ENCODE data around the gene ADRM1. TPM values are rescaled to one million over a fixed set of nuclear protein-coding genes. Genes with fewer than 3 reads are reported as not detected.

Gene ADRM1
- total and polyA plus RNA-seq, 10 of the 15 experiments (the other 5 are each of a cell fraction or from before 2014, with no cell fraction given) = 3.4 to 213 (median 95.9) TPM

- CTCF ChIA-PET = interaction anchor here (0.8 to 2.4 kb wide), 8 partner anchors 16 to 317 kb away, joined by 3 to 33 read pairs (median 4); partner anchors contain the start of gene RPS21
- POLR2A ChIA-PET = interaction anchor here (0.9 kb wide), 1 partner anchor 86 kb away, joined by 4 read pairs; the partner anchor contains the start of gene RPS21
- no peak for FAIRE-seq
These were observed 2.5 kb upstream of the ADRM1 start for GRCh38 chr20:62300319-62300718.

More at GRCh38 chr20:62300319-62300718, 2.5 kb upstream of the ADRM1 start:
- BruUV-seq (replicated peaks) = no TSS peak
- WGBS (ENCODE audit: insufficient coverage, insufficient replicate concordance, low lambda C conversion rate, missing lambda C conversion rate) = 85% methylated on average over 11 of the region's 11 CpGs
- Histone ChIP-seq H3K4me1 (ENCODE audit: control insufficient read depth, insufficient read depth, low read length) (peaks cover 10% of the 10 kb centered on the region), H3K27ac (ENCODE audit: control insufficient read depth, insufficient read depth) (no peak overlapping the region), H3K4me3 (no peak overlapping the region), H2AFZ (ENCODE audit: control insufficient read depth, low read depth, low read length) (no peak overlapping the region), H3K9me3 (replicated peaks; ENCODE audit: control insufficient read depth, insufficient read depth, low read length) (no peaks in the 10 kb centered on the region), H3K36me3 (ENCODE audit: control insufficient read depth in 2 of 2, insufficient read depth in 2 of 2, low read length in 1 of 2) (peaks cover 1 to 9% of the 10 kb centered on the region in 2 experiments; a peak in 3 of 4 replicates), H3K79me2 (ENCODE audit: control insufficient read depth, insufficient read depth, low read length) (peaks cover 23% of the 10 kb centered on the region), H3K4me2 (ENCODE audit: control insufficient read depth, insufficient read depth) (no peak overlapping the region), H4K20me1 (ENCODE audit: control insufficient read depth, insufficient read depth) (peaks cover 10% of the 10 kb centered on the region), H3K9ac (ENCODE audit: control insufficient read depth, insufficient read depth, low read length) (no peak overlapping the region), H3K27me3 (replicated peaks in 1 of 2; ENCODE audit: control insufficient read depth in 2 of 2, insufficient read depth in 2 of 2, low read length in 1 of 2) (no peaks in the 10 kb centered on the region)
- in situ Hi-C loops (cut with MboI) = loop anchor here (10.0 kb wide), 1 partner anchor 314 kb away; no protein-coding TSS in a partner anchor
- ChIA-PET SMC1A (ENCODE audit: uncharacterized antibody, unreplicated experiment) (interaction anchor here (0.7 to 1.1 kb wide), 4 partner anchors 40 to 99 kb away, joined by 3 read pairs; no protein-coding TSS in a partner anchor), RAD21 (ENCODE audit: unreplicated experiment) (interaction anchor here (1.0 to 2.2 kb wide), 3 partner anchors 82 to 109 kb away, joined by 3 to 12 read pairs (median 6); no protein-coding TSS in a partner anchor)
- DNase-seq (ENCODE audit: low read depth, low spot score) (no peak), ATAC-seq (no peak)
- no peak for TF ChIP-seq ZBTB33 (IDR thresholded peaks at IDR 0.05)
- TF ChIP-seq ZBTB11 (CRISPR knock-in tag; IDR thresholded peaks at IDR 0.05) = no peak
- TF ChIP-seq CBX3 (IDR thresholded peaks at IDR 0.05; ENCODE audit: borderline replicate concordance, low read depth) = no peak
- TF ChIP-seq BMI1 (IDR thresholded peaks at IDR 0.05; ENCODE audit: borderline replicate concordance) = no peak
- no peak for TF ChIP-seq KLF5 (IDR thresholded peaks at IDR 0.05; ENCODE audit: partially characterized antibody)
- 0 out of 2 replicates have a peak, but pooled peaks have one; percentile 31 for TF ChIP-seq POLR2A (IDR thresholded peaks at IDR 0.05; ENCODE audit: low read depth, low read length)
- intact Hi-C loops (cut with micrococcal nuclease; ENCODE audit: unreplicated experiment) = loop anchor here (5.0 kb wide), 2 partner anchors 317 to 492 kb away; no protein-coding TSS in a partner anchor
